ENCODE measurements around the gene RGS16.

- no peak for TF ChIP-seq CTCF (IDR thresholded peaks at IDR 0.05; ENCODE audit: borderline replicate concordance, extremely low read depth, low read length, poor library complexity, severe bottlenecking)
- no peak for TF ChIP-seq EZH2 (IDR thresholded peaks at IDR 0.05; ENCODE audit: borderline replicate concordance, low read depth, low read length, severe bottlenecking)
Observed at GRCh38 chr1:182586380-182586779, 17.8 kb downstream of the RGS16 start.
